A673 (cell line): ENCODE results near the gene THEM5.

ENCODE experiments used
- CTCF ChIP-seq: fragments of 300-800, 200-600 bp; sonication (generic); conservative IDR thresholded peaks from 2 replicates; pipeline ENCODE4 v1.5.1; 2017; ENCODE audit warnings: low read depth, mild to moderate bottlenecking, antibody characterized with exemption, low read length, moderate library complexity, mixed read lengths
- EZH2 ChIP-seq: fragments of 200-600 bp; sonication (generic); IDR thresholded peaks from 2 replicates; pipeline ENCODE4 v1.6.1; 2017; ENCODE audit warnings: borderline replicate concordance, low read depth, mild to moderate bottlenecking, mixed read lengths, antibody characterized with exemption, low read length; ENCODE audit not compliant: poor library complexity, severe bottlenecking

GRCh38 chr1:151892190-151892589 lies 38.7 kb upstream of the THEM5 start:
- no peak for TF ChIP-seq CTCF
- TF ChIP-seq EZH2, result no peak
